Lung (tissue), 12 donors: ENCODE results near the gene BUB3. TPM values are rescaled to one million over a fixed set of nuclear protein-coding genes. Genes with fewer than 3 reads are reported as not detected.
A peak's percentile ranks its signal among the peaks of the same experiment; 100 is the strongest.

Experiments used
- ATAC-seq: fragments of 200-7000 bp; cut with Tn5 transposase; one replicate; pipeline ENCODE4 v1.9.1; 2020; ENCODE audit warnings: moderate number of reproducible peaks; ENCODE audit not compliant: insufficient read depth, low FRiP score
- DNase-seq, 3 donors: peaks; one replicate each; pipeline ENCODE4 v3.0.0-alpha.2; 2013 to 2017
- H3K27ac ChIP-seq, 2 donors: one replicate each; pipeline ENCODE4 v1.5.1; 2013; ENCODE audit warnings: mild to moderate bottlenecking in 2 of 2, moderate library complexity in 2 of 2, control low read depth in 1 of 2, inconsistent platforms in 1 of 2, low read depth in 1 of 2, low read length in 1 of 2
- H3K27me3 ChIP-seq, 3 donors: one replicate each; pipeline ENCODE4 v1.5.1; 2013; ENCODE audit warnings: low read length in 2 of 3; ENCODE audit not compliant: control insufficient read depth in 3 of 3, insufficient read depth in 3 of 3
- H3K36me3 ChIP-seq, 4 donors: one replicate each; pipeline ENCODE4 v1.5.1; 2013; ENCODE audit warnings: low read length in 4 of 4, mild to moderate bottlenecking in 1 of 4, moderate library complexity in 1 of 4; ENCODE audit not compliant: control insufficient read depth in 4 of 4, insufficient read depth in 4 of 4
- H3K4me1 ChIP-seq, 5 donors: one replicate each; pipeline ENCODE4 v1.5.1; 2013; ENCODE audit warnings: low read length in 5 of 5, mild to moderate bottlenecking in 2 of 5, moderate library complexity in 1 of 5; ENCODE audit not compliant: control insufficient read depth in 5 of 5, insufficient read depth in 5 of 5
- H3K4me3 ChIP-seq: one replicate; pipeline ENCODE4 v1.5.1; 2013; ENCODE audit warnings: mild to moderate bottlenecking, control low read depth, moderate library complexity
- H3K9ac ChIP-seq, 2 donors: one replicate each; pipeline ENCODE4 v1.5.1; 2013; ENCODE audit warnings: low read length in 2 of 2, control low read depth in 1 of 2; ENCODE audit not compliant: insufficient read depth in 1 of 2
- H3K9me3 ChIP-seq, 4 donors: one replicate each; pipeline ENCODE4 v1.5.1; 2013; ENCODE audit warnings: low read length in 3 of 4, mild to moderate bottlenecking in 1 of 4, moderate library complexity in 1 of 4; ENCODE audit not compliant: control insufficient read depth in 4 of 4, insufficient read depth in 3 of 4
- CTCF ChIP-seq: IDR thresholded peaks from 2 replicates; pipeline ENCODE4 v1.5.1; 2012; ENCODE audit warnings: mild to moderate bottlenecking; ENCODE audit errors: control extremely low read depth, extremely low read depth
- WGBS, 2 donors: extraction: QIAGEN DNeasy Blood & Tissue Kit; methylation state at CpG; one replicate each; pipeline ENCODE4 v1.1.7; 2013; 5-methylcytosine and 5-hydroxymethylcytosine counted together
- polyA plus RNA-seq, 2 donors: library from polyadenylated mRNA; stranded (reverse); fragments of 200-250 nt; gene quantifications; one replicate each; pipeline ENCODE4 v1.2.1, GENCODE V29; 2013
- total RNA-seq, 2 donors: library from RNA; depleted of rRNA in 1 of 2; stranded (reverse); fragments of >200 nt in 1 of 2; gene quantifications; one replicate each; pipeline ENCODE4 v1.2.1, GENCODE V29; 2014 to 2021
- donor health status: control.
- donor health status: control.
- donor health status: Bipolar disorder and iron deficiency.
- donor health status: healthy.
- donor health status: DM: yes; HTN: yes; CAD: no.

Gene BUB3
- total and polyA plus RNA-seq, 4 donors: 35.4 to 114 (median 64.1) TPM

- Histone ChIP-seq H3K27me3 (peaks cover 0 to 36% (median 36%) of the 10 kb centered on the region in 3 donors), H3K9ac (peak overlapping the region; percentile 34 to 81), H3K4me3 (peak overlapping the region; percentile 91), H3K36me3 (peaks cover 3 to 27% (median 17%) of the 10 kb centered on the region in 4 donors), H3K9me3 (no peaks in the 10 kb centered on the region), H3K4me1 (peaks cover 7 to 29% (median 11%) of the 10 kb centered on the region in 5 donors), H3K27ac (peak overlapping the region; percentile 84 to 92)
- DNase-seq (peak; percentile 62 to 66 (median 65)), ATAC-seq (peak; percentile 38)
- 5 to 10% methylated on average over 44 to 49 of the region's 49 CpGs for WGBS, 2 donors
- no peak for TF ChIP-seq CTCF
Measured at GRCh38 chr10:123154711-123155505, 706 bp downstream of the BUB3 start.

GRCh38 chr10:123156078-123156477 lies 1.9 kb downstream of the BUB3 start:
- Histone ChIP-seq H3K4me1 (peaks cover 0 to 21% (median 8%) of the 10 kb centered on the region in 5 donors), H3K36me3 (peaks cover 3 to 27% (median 20%) of the 10 kb centered on the region in 4 donors), H3K27ac (no peak overlapping the region), H3K27me3 (peaks cover 0 to 25% (median 24%) of the 10 kb centered on the region in 3 donors), H3K9ac (no peak overlapping the region), H3K9me3 (no peaks in the 10 kb centered on the region), H3K4me3 (no peak overlapping the region)
- TF ChIP-seq CTCF: no peak
- ATAC-seq (no peak), DNase-seq (no peak)
- WGBS, 2 donors: 86 to 93% methylated on average over 2 of the region's 2 CpGs

GRCh38 chr10:123157210-123157609 lies 3.0 kb downstream of the BUB3 start:
- Histone ChIP-seq H3K9me3 (no peaks in the 10 kb centered on the region), H3K27ac (no peak overlapping the region), H3K27me3 (peaks cover 0 to 14% (median 13%) of the 10 kb centered on the region in 3 donors), H3K4me3 (no peak overlapping the region), H3K4me1 (peaks cover 0 to 17% (median 8%) of the 10 kb centered on the region in 5 donors), H3K36me3 (peaks cover 3 to 32% (median 24%) of the 10 kb centered on the region in 4 donors), H3K9ac (no peak overlapping the region)
- 86 to 91% methylated on average over 3 of the region's 3 CpGs for WGBS, 2 donors
- DNase-seq (no peak), ATAC-seq (no peak)
- no peak for TF ChIP-seq CTCF
